HL-60 (cell line): ENCODE data around the gene CAB39L.

Source experiments
- CTCF ChIP-seq: IDR thresholded peaks from one replicate; pipeline ENCODE4 v1.5.1; 2011; ENCODE audit warnings: low read length, control low read depth, inconsistent platforms; ENCODE audit not compliant: insufficient read depth
- GABPA ChIP-seq: IDR thresholded peaks from 2 replicates; pipeline ENCODE4 v1.6.1; 2012; ENCODE audit warnings: low read depth
- REST ChIP-seq: IDR thresholded peaks from 2 replicates; pipeline ENCODE4 v1.6.1; 2012; ENCODE audit warnings: low read depth; ENCODE audit not compliant: insufficient replicate concordance
- SPI1 ChIP-seq: IDR thresholded peaks from 2 replicates; pipeline ENCODE4 v1.6.1; 2012; ENCODE audit warnings: low read depth, mild to moderate bottlenecking, borderline replicate concordance

GRCh38 chr13:49330546-49330864 lies 113.4 kb downstream of the CAB39L start:
- TF ChIP-seq REST: no peak
- no peak for TF ChIP-seq GABPA
- TF ChIP-seq CTCF: no peak
- no peak for TF ChIP-seq SPI1
